GM18511 (cell line): Measurements from ENCODE around the gene CERS4.
"Not testable (repeated sequence)": the region's sequence is repeated elsewhere in the genome, so short reads cannot be mapped to it uniquely, and the experiment has no call there.

Source experiments
- ATAC-seq: cut with Tn5 transposase; IDR thresholded peaks from one replicate; pipeline ENCODE4 v1.9.1; 2021; ENCODE audit warnings: mild to moderate bottlenecking, moderate library complexity; ENCODE audit not compliant: unreplicated experiment

The CERS4 gene

GRCh38 chr19:8240274-8241229, 31.4 kb downstream of the CERS4 start:
- ATAC-seq = peak; percentile 60

DNA sequence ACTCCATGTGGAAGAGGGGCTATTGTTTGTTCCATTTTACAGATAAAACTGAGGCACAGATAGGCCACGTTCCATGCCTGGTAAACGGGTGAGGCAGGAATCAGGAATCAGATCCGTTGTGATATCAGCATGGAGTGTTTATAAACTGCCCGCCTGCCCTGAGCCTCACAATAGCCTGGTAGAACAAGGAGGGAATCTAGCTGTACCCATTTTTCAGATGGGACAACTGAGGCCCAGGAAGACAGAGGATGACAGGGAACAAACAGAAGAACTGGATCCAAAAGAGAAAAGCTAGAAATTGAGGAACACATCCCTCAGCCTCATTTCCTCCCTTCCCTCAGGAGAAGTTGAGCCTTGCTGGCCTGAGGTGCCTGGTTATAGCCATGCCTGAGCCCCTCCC, 32.5 kb downstream of the CERS4 start:
- ATAC-seq = no peak

DNA sequence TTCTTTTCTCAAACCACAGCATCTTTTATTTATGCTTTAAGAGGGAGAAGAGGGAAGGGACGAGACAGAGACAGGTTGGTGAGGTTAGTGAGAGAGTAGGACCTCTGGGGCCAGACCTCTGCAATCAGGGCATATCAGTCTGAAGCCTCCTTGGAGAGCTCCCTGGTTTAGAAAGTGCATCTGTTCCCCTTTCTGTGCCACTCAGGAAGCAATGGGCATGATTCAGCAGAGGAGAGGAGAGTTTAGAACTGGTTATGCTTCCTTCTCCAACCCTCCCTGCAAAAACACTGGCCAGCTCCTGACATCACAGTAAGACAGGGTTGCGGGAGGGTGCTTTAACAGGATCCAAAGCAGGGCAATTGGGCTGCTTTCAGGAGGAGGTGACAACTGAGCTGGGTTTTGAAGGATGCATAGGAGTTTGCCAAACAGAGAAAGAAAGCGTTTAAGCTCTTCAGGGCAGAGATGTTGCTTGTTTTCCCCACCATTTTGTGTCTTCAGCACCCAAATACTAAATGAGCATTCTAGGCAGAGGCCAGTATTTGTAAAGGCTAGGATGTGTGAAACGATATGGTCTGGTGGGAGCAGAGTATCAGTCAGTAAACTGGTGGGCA, 33.1 kb downstream of the CERS4 start:
- no peak for ATAC-seq

DNA sequence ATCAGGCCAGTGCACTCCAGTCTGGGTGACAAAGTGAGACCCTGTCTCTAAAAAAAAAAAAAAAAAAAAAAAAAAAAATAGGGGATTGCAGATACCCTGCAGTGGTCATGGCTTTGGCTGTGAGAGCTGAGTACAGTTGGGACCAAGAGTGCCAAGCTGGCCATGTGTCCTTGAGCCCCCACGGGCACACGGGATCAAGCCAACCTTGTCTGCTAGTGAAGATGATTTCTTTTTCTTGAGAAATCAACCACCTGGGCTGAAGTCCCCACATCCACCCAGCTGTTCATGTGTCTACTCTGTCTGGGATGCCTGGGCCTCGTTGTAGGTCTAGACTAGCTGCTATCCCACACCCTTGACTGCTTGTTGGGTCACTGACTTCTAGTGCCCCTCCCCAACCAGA, 34.0 kb downstream of the CERS4 start:
- no peak for ATAC-seq

DNA sequence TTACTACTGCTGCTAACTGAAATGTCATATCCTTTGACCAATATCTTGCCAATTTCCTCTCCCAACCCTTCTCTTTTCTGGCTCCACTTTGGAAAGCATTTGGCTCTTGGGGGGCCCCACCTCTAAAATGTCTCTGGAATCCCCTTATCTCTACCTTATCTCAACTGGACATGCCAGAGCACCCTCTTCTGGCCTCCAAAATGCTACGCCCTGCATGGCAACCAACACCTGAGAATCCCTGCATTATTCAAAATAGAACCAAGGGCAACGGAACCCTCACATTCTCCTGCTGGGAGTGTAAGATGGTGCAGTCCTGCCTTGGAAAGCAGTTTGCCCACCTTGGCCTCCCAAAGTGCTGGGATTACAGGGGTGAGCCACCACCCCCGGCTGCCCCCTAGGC, 35.3 kb downstream of the CERS4 start:
- no peak for ATAC-seq

DNA sequence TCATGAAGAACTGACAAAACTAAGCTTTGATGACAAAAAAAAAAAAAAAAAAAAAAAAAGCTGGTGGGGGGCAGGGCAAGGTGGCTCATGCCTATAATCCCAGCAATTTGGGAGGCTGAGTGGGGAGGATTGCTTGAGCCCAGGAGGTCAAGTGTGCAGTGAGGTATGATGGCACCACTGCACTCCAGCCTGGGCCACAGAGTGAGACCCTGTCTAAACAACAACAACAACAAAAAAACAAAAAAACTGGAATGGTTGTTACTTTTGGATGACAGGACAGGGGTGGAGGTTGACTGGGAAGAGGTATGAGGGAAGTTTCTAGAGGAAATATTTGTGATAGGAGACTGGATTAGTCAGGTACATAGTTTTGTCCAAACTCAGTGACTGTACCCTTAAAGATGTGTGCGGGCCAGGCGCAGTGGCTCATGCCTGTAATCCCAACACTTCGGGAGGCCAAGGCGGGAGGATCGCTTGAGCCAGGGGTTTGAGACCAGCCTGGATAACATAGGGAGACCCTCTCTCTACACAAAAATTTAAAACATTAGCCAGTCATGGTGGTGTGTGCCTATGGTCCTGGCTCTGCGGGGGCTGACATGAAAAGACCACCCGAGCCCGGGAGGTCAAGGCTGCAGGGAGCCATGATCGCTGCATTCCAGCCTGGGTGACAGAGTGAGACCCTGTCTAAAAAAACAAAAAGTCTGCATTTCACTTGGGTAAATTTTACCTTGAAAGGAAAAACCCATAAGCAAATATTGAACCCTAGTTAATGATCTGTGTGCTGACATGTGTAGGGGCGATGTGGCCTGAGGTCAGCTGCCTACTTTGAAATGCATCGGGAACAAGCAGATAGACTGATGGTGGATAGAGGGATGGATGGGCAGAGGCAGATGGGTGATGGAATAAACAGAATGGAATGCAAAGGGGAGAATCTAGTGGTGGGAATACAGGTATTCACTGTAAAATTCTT, 37.0 kb downstream of the CERS4 start:
- no peak for ATAC-seq

DNA sequence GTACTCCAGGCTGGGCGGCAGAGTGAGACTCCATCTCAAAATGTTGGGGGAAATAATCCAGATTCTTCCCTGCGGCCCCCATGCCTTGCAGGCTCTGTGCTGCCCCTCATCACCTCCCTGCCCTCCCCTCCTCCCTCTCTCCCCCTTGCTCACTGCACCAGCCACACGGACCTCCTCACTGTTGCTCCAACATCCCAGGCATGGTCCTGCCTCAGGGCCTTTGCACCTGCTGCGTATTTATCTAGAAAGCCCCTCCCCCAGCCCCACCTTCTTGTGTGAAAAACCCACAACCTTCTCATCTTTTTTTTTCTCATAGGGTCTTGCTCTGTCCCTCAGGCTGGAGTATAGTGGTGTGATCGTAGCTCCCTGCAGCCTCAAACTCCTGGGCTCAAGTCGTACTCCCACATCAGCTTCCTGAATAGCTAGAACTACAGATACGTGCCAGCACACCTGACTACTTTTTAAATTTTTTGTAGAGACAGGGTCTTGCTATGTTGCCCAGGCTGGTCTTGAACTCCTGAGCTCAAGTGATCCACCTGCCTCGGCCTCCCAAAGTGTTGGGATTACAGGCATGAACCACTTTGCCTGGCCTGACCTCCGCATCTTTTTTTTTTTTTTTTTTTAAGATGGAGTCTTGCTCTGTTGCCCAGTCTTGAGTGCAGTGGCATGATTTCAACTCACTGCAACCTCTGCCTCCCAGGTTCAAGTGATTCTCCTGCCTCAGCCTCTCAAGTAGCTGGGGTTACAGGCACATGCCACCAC, 38.1 kb downstream of the CERS4 start:
- not testable (repeated sequence) for ATAC-seq

GRCh38 chr19:8248348-8249328, 39.5 kb downstream of the CERS4 start:
- no peak for ATAC-seq

DNA sequence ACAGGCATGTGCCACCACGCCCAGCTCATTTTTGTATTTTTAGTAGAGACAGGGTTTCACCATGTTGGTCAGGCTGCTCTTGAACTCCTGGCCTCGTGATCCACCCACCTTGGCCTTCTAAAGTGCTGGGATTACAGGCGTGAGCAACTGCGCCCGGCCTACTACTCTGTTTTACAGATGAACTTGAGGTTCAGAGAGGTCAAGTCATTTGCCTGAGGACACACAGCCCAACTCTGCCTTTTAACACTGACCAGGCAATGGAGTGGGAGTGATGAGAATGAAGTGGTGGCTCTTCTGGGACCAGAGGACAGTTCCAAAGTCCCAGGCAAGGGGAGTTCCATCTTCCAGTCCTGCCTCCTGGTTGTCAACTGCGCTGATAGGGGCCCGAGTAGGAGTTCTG, 41.4 kb downstream of the CERS4 start:
- ATAC-seq = no peak

DNA sequence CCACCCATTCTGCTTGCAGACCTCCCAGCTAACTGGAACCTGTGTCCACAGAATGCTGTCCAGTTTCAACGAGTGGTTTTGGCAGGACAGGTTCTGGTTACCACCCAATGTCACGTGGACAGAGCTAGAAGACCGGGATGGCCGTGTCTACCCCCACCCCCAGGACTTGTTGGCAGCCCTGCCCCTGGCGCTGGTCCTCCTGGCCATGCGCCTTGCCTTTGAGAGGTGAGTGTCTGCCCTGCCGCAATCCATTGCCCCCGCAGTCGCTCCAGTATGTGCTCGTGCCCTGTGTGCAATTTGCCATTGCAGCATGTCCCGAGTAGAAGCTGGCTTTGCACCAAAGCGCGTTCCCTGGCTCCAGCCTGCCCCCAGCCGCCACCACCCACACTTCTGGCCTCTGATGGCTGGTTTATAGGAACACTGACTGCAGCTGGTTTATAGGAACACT, 41.9 kb downstream of the CERS4 start:
- ATAC-seq = no peak

DNA sequence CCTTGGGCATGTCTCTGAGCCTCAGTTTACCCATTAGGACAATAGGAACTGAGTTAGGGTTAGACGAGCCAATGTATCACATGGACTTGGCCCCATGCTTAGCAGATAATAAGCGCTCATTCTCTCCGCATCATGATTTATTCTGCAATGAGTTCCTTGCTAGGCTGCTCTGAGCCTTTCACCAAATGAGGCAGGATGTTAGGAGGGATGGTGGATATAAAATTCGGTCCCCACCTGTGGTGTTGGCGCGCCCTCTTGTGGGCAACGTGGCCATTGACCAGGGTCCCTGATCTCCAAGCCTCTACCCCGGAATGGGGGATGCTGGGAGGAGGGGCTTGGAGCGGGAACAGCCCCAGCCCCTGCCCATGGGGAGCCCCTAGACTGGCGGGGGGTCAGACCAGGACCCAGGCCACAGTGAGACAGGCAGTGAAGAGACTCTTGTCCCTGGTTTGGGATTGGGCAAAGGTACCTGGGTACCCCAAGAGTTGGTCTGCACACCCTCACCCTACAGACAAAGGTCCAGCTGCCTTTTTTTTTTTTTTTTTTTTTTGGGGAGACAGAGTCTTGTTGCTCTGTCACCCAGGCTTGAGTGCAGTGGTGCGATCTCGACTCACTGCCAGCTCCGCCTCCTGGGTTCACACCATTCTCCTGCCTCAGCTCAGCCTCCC, 43.9 kb downstream of the CERS4 start:
- ATAC-seq = no peak

DNA sequence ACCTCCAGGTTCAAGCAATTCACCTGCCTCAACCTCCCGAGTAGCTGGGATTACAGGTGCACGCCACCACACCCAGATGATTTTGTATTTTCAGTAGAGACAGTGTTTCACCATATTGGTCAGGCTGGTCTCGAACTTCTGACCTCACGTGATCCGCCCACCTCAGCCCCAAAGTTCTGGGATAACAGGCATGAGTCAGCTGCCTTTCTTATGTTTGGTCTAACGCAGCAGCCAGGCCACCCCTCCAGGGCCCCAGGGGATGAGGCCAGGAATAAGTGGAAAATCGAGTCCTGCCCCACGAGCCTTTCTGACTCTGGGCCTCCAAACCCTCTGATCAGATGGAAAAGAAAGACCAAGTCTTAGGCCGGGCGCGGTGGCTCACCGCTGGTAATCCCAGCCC, 44.5 kb downstream of the CERS4 start:
- no peak for ATAC-seq

DNA sequence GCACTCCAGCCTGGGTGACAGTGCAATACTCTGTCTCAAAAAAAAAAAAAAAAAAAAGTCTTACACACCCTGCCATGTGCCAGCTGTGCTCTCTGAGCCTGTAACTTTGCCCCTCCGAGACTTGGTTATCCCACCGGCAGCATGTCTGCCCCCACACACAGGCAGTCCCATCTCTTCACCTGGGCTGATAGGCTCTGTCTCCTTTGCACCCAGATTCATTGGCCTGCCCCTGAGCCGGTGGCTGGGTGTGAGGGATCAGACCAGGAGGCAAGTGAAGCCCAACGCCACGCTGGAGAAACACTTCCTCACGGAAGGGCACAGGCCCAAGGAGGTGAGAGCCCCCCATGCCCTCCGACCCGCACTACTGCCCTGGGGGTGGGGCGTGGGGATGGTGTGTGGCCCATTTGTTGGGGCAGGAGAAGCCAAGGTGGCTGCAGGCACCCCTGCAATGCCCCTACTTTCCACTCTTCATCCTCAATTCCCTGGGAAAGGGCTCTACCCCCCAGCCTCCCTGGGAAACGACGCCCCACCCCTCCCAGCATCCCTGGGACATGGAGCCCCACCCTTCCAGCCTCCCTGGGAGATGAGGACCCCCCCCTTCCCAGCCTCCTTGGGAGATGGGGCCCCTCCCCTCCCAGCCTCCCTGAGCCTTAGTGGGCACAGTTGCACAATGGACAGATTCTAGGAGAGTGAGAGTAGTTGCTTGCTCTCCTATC, 45.3 kb downstream of the CERS4 start:
- no peak for ATAC-seq

DNA sequence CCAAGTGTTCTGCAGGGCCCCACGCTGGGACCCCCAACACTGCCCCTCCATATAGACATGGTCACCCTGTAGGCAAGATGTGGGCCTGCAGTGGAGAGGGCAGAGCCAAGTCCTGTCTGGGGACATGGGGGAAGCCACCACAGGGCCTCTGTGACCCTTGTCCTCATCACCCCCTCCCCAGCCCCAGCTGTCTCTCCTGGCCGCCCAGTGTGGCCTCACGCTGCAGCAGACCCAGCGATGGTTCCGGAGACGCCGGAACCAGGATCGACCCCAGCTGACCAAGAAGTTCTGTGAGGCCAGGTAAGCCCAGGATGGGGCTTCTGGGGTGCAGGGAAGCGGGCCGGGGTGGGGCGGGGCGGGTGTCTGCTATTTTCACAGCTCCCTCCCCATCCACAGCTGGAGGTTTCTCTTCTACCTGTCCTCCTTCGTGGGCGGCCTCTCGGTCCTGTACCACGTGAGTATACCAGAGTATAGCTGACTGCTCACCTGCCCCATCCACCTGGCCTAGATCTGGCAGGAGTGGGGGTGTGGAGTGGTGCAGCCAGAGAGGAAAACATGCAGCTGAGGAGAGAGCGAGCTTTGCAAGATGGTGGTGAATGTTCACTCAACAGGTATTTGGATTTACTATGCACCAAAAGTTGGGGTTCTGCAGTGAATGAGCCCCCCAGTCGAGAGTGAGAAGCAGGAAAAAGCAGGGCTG, 46.4 kb downstream of the CERS4 start:
- ATAC-seq = no peak

GRCh38 chr19:8256276-8257051, 47.3 kb downstream of the CERS4 start:
- no peak for ATAC-seq

DNA sequence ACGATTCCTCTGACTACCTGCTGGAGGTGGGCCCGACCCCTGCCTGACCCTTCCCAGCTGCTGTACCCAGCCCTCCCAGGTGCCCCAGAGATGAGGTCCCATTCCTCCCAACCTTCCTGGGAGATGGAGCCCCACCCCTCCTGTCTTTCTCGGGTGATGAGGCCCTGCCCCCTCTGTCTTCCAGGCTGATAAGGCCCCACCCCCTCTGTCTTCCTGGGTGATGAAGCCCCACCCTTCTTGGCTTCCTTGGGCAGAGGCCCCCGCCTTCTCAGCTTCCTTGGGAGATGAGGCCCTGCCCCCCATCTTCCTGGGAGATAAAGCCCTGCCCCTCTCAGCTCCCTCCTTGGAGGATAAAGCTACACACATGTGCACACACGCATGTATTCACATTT, 47.9 kb downstream of the CERS4 start:
- ATAC-seq = no peak
